ENCODE measurements around the gene CCDC88B.

DNA sequence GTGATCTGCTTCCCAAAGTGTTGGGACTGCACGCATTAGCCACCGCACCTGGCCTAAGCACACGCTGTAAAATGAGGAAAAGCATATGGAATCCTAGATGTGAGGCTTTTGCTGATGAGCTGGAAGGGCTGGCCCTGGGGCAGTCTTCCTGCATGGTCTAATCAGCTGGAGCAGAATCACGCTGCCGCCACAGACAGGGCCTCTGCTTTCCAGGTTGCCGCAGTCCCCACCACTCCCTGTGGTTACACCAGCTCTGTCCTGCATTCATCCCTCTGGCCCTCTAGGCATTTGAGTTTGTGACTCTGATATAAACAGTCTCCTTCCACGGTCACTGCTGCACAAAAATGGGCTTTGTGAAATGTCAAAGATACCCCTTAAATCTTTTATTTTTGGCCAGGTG lies 36.1 kb downstream of the CCDC88B start:
- no peak for TF ChIP-seq POLR2A (IDR thresholded peaks at IDR 0.05)
- TF ChIP-seq, protein P1, sequence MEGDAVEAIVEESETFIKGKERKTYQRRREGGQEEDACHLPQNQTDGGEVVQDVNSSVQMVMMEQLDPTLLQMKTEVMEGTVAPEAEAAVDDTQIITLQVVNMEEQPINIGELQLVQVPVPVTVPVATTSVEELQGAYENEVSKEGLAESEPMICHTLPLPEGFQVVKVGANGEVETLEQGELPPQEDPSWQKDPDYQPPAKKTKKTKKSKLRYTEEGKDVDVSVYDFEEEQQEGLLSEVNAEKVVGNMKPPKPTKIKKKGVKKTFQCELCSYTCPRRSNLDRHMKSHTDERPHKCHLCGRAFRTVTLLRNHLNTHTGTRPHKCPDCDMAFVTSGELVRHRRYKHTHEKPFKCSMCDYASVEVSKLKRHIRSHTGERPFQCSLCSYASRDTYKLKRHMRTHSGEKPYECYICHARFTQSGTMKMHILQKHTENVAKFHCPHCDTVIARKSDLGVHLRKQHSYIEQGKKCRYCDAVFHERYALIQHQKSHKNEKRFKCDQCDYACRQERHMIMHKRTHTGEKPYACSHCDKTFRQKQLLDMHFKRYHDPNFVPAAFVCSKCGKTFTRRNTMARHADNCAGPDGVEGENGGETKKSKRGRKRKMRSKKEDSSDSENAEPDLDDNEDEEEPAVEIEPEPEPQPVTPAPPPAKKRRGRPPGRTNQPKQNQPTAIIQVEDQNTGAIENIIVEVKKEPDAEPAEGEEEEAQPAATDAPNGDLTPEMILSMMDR (IDR thresholded peaks at IDR 0.05) = no peak

Measured in testis (tissue), 2 donors.